COLO668 (cell line): Measurements from ENCODE around the gene XPA.

ENCODE experiments used
- DNase-seq: peaks from one replicate; lab custom pipeline; 2025; ENCODE audit not compliant: unreplicated experiment; lab: John Stamatoyannopoulos, UW

XPA gene

GRCh38 chr9:97659771-97660170 is 37.4 kb downstream of the XPA start:
- no peak for DNase-seq

GRCh38 chr9:97658707-97659106 is 38.4 kb downstream of the XPA start:
- DNase-seq: no peak

GRCh38 chr9:97651646-97652045 is 45.5 kb downstream of the XPA start:
- no peak for DNase-seq

- no peak for DNase-seq
Measured at GRCh38 chr9:97647996-97648395, 49.1 kb downstream of the XPA start.

GRCh38 chr9:97645720-97646119 is 51.4 kb downstream of the XPA start:
- DNase-seq: no peak

- peak; percentile 35 for DNase-seq
Measured at GRCh38 chr9:97640325-97640724, 56.8 kb downstream of the XPA start.

GRCh38 chr9:97638666-97639065 is 58.5 kb downstream of the XPA start:
- no peak for DNase-seq

- no peak for DNase-seq
Measured at GRCh38 chr9:97636903-97637302, 60.2 kb downstream of the XPA start.

- DNase-seq: no peak
Measured at GRCh38 chr9:97635026-97635425, 62.1 kb downstream of the XPA start.

GRCh38 chr9:97633859-97634490 is 63.2 kb downstream of the XPA start:
- no peak for DNase-seq

GRCh38 chr9:97632985-97633858 is 63.9 kb downstream of the XPA start, which contains the start of the genes NCBP1 and TSTD2:
Gene NCBP1, plus strand, starts transcription at chr9:97633821. Its CDS starts 61 bp downstream, at chr9:97633882.
Gene TSTD2, minus strand, starts transcription at chr9:97633368. Its CDS starts 5,806 bp downstream, at chr9:97627562.
- DNase-seq: peak; percentile 99

- peak; percentile 71 for DNase-seq
Measured at GRCh38 chr9:97632248-97632984, 64.7 kb downstream of the XPA start.

GRCh38 chr9:97630591-97630990 is 66.5 kb downstream of the XPA start:
- DNase-seq: no peak

- no peak for DNase-seq
Measured at GRCh38 chr9:97629156-97629555, 68.0 kb downstream of the XPA start.

GRCh38 chr9:97628668-97629067 is 68.5 kb downstream of the XPA start:
- DNase-seq: no peak

- no peak for DNase-seq
Measured at GRCh38 chr9:97627624-97628023, 69.5 kb downstream of the XPA start.

GRCh38 chr9:97625620-97626019 is 71.5 kb downstream of the XPA start:
- no peak for DNase-seq
